Osteocyte (in vitro differentiated cells): ENCODE measurements around the gene TMC6. TPM values are rescaled to one million over a fixed set of nuclear protein-coding genes. Genes with fewer than 3 reads are reported as not detected.

Experiments
- DNase-seq: peaks from one replicate; pipeline ENCODE4 v3.0.0; 2021; ENCODE audit warnings: mixed read lengths; ENCODE audit not compliant: unreplicated experiment; ENCODE audit errors: extremely low spot score
- H3K27ac Mint-ChIP-seq: one replicate; pipeline ENCODE4 v1.8.0; 2021; ENCODE audit warnings: mild to moderate bottlenecking, mixed read lengths; ENCODE audit not compliant: unreplicated experiment
- H3K27me3 Mint-ChIP-seq: one replicate; pipeline ENCODE4 v1.8.0; 2021; ENCODE audit warnings: mixed read lengths; ENCODE audit not compliant: unreplicated experiment
- H3K36me3 Mint-ChIP-seq: one replicate; pipeline ENCODE4 v1.8.0; 2021; ENCODE audit warnings: mixed read lengths; ENCODE audit not compliant: unreplicated experiment
- H3K4me1 Mint-ChIP-seq: one replicate; pipeline ENCODE4 v1.8.0; 2021; ENCODE audit warnings: mixed read lengths; ENCODE audit not compliant: unreplicated experiment
- H3K4me3 Mint-ChIP-seq: one replicate; pipeline ENCODE4 v1.8.0; 2021; ENCODE audit warnings: mild to moderate bottlenecking, moderate library complexity, mixed read lengths; ENCODE audit not compliant: unreplicated experiment
- H3K9me3 Mint-ChIP-seq: one replicate; pipeline ENCODE4 v1.8.0; 2021; ENCODE audit warnings: mixed read lengths; ENCODE audit not compliant: unreplicated experiment
- total RNA-seq: library from RNA; stranded (reverse); gene quantifications from 2 replicates; pipeline ENCODE4 v1.2.1, GENCODE V29; 2021
- TF ChIP-seq, protein P1 (sequence below): fragments of 200-600 bp; sonication (generic); IDR thresholded peaks from 2 replicates; pipeline ENCODE4 v1.5.0; 2021; ENCODE audit warnings: antibody characterized with exemption, mild to moderate bottlenecking, moderate library complexity

Gene TMC6
- total RNA-seq, 1 donor from 2014 or later, result 32.6 TPM

DNA sequence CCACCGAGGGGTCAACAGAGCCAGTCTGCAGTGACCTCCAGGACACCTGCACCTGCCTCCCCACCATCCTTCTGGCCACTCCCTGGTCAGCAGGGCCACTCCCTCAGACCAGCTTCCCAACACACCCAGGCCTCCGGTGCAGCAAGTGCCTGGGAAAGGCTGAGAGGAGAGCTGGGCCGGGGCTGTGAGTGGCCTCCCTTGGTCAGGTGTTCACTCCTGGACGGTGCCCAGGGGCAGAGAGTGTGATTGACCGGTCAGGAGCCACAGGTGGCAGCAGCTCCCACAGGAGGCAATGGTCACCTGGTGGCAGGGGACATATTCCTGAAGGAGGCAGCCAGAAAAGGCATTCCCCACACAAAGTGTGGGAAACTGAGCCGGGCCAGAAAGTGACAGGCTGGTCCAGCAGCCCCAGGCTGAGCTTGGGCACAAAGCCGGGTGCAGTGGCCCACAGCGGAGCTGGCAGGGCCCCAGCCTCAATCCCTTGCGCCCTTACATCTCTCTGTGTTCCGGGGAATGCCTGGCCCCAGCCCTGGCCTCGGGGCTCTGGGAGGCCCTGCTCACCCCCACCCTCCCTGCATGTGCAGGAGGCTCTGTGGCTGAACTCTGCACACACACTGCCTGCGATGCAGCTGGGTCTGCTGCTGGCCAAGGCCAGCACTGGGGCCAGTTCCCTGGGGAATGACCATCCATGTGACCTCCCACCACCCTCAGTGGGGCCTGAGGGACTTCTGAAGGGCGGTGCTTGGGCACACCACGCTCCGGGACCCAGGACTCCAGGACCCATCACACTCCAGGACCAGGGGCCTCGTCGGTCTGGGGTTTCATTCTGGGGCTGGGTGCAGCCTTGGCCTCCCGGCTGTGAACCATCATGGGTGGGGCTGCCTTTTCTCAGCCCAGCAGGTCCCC is 16.4 kb upstream of the TMC6 start:
- H3K9me3 Mint-ChIP-seq, result no peaks in the 10 kb centered on the region
- TF ChIP-seq, protein P1, sequence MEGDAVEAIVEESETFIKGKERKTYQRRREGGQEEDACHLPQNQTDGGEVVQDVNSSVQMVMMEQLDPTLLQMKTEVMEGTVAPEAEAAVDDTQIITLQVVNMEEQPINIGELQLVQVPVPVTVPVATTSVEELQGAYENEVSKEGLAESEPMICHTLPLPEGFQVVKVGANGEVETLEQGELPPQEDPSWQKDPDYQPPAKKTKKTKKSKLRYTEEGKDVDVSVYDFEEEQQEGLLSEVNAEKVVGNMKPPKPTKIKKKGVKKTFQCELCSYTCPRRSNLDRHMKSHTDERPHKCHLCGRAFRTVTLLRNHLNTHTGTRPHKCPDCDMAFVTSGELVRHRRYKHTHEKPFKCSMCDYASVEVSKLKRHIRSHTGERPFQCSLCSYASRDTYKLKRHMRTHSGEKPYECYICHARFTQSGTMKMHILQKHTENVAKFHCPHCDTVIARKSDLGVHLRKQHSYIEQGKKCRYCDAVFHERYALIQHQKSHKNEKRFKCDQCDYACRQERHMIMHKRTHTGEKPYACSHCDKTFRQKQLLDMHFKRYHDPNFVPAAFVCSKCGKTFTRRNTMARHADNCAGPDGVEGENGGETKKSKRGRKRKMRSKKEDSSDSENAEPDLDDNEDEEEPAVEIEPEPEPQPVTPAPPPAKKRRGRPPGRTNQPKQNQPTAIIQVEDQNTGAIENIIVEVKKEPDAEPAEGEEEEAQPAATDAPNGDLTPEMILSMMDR, result no peak
- no peak for DNase-seq
- H3K4me1 Mint-ChIP-seq, result peaks cover 31% of the 10 kb centered on the region
- no peaks in the 10 kb centered on the region for H3K27me3 Mint-ChIP-seq
- peak overlapping the region; percentile 34 for H3K4me3 Mint-ChIP-seq
- no peaks in the 10 kb centered on the region for H3K36me3 Mint-ChIP-seq
- H3K27ac Mint-ChIP-seq, result peak overlapping the region; percentile 84

DNA sequence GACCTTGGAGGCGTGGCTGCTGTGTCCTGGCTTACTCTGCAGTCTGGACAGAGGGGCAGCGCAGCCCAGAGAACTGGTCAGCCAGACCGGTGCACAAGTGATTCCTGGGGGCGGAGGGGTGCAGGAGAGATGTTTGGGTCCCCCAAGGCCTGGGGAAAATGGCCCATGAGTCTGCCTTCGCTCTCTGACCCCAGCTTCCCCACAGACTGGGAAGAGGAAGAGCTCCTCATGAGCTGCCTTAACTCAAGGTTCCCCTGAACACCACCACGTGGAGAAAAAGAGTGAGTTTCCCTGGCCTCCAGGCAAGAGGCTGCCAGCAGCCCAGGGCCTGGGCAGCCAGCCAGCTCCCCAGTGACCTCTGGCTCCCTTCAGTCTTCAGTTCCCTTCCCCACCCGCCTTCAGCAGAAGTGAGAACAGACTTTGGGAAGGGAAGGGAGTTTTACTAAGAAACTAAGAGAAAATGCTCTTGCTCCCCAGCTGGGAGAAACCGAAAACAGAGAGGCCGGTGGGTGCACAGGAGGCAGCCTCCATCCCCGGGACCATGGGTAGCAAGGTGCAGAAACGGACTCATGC is 15.7 kb upstream of the TMC6 start:
- no peak for DNase-seq
- peaks cover 31% of the 10 kb centered on the region for H3K4me1 Mint-ChIP-seq
- no peaks in the 10 kb centered on the region for H3K36me3 Mint-ChIP-seq
- H3K9me3 Mint-ChIP-seq, result no peaks in the 10 kb centered on the region
- no peaks in the 10 kb centered on the region for H3K27me3 Mint-ChIP-seq
- peak overlapping the region; percentile 84 for H3K27ac Mint-ChIP-seq
- peak overlapping the region; percentile 34 for H3K4me3 Mint-ChIP-seq
- TF ChIP-seq, protein P1, result no peak

DNA sequence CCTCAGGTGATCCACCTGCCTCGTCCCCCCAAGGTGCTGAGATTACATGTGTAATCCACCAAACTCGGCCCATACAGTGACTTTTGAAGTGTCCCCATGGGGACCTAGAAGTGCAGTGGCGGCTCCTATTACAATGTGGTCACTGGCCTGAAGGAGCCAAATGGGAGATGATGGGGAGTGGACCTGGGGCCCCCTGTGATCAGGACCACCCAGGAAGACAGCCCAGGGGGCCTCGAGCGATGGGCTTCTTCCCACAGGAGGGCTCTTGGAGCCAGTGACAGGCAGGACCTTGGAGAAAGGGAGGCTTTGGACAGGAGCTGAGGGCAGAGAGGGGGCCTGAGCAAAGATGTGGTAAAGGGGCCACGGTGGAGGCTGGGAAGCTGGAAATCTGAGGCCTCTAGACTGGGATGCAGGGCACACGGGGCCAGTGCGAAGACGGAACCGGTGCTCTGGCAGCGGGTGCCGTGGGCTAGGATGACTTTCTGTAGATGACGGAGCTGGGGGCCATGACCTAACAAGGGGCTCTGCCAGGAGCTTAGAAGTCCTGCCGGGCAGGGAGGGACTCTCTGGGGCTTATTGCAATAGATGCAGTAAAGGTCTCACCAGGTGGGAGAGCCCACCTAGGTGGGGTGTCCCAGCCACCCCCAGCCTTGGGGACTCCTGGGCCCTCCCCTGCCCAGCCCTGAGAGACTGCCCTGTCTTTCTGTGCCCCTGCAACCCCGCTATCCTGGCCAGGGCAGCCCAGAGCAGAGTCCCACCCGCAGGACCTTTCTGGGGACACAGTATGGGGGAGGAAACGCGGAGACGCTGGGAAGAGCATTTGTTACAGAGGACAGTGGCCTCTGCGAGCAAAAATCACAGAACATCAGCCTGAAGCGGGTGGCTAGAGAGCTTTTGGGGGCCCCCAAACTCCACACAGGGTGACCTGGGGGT is 14.9 kb upstream of the TMC6 start:
- no peaks in the 10 kb centered on the region for H3K9me3 Mint-ChIP-seq
- H3K4me1 Mint-ChIP-seq, result peaks cover 30% of the 10 kb centered on the region
- TF ChIP-seq, protein P1, result no peak
- no peak overlapping the region for H3K4me3 Mint-ChIP-seq
- no peak overlapping the region for H3K27ac Mint-ChIP-seq
- no peaks in the 10 kb centered on the region for H3K27me3 Mint-ChIP-seq
- H3K36me3 Mint-ChIP-seq, result no peaks in the 10 kb centered on the region
- no peak for DNase-seq

DNA sequence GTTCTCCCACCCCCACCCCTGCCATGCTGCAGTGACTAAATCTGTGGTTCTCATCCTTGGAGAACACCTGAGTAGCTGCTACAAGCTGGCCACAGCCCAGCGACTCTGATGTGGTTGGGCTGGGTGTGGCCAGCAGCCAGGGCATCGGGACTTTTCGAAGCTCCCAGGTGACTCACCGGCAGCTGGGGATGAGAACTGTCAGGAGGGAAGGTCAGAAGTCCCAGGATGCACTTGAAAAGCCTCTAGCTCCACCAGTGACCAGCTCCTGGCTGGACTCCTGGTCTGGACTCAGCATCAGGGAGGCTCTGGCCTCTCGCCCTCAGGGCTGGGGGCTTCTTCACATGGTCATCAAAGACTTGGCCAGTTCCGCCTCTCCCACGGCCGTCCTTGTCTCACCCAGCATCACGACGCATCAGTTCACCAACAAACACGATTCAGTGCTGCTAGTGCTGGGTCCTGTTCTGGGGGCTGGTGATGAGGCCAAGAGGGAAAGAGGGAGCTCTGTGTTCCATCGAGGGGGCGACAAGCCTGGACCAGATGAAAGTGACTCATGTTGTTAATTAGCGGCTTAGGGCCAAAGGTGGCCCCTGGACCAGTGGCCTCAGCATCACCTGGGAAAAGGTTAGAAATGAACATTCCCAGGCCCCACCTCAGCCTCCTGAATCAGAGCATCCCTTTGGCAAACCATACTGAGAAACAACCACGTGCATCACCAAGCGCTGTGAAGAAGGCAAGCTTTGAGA is 13.7 kb upstream of the TMC6 start:
- Mint-ChIP-seq H3K27ac (no peak overlapping the region), H3K27me3 (no peaks in the 10 kb centered on the region), H3K4me1 (peaks cover 28% of the 10 kb centered on the region), H3K9me3 (no peaks in the 10 kb centered on the region), H3K36me3 (no peaks in the 10 kb centered on the region), H3K4me3 (no peak overlapping the region)
- TF ChIP-seq, protein P1, result no peak
- no peak for DNase-seq
